ENCODE results near the gene ZSCAN16.

The ZSCAN16 gene

GRCh38 chr6:28134015-28134414 lies 9.6 kb downstream of the ZSCAN16 start:
- peak; percentile 76 for DNase-seq (ENCODE audit: low spot score)

DNA sequence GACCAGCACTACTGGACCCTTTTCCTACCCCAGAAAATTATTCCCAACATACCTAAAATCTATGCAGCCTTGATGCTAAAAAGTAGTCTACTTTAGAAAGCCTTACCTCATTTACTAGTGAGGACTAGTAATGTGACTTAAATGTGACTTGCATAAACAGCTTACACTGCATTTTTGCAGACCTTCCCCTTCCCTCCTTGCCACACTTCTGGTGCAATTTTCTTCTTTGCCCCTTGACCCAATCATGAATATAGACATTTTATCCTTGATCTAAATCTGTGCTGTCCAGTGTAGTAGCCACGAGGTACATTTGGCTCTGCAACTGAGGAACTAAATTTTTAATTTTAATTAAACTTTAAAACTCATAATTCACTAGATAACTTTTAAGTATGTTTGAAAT lies 10.3 kb downstream of the ZSCAN16 start:
- no peak for DNase-seq (ENCODE audit: low spot score)

- peak; percentile 59 for DNase-seq (ENCODE audit: low spot score)
Observed at GRCh38 chr6:28135393-28135792, 11.0 kb downstream of the ZSCAN16 start.

DNA sequence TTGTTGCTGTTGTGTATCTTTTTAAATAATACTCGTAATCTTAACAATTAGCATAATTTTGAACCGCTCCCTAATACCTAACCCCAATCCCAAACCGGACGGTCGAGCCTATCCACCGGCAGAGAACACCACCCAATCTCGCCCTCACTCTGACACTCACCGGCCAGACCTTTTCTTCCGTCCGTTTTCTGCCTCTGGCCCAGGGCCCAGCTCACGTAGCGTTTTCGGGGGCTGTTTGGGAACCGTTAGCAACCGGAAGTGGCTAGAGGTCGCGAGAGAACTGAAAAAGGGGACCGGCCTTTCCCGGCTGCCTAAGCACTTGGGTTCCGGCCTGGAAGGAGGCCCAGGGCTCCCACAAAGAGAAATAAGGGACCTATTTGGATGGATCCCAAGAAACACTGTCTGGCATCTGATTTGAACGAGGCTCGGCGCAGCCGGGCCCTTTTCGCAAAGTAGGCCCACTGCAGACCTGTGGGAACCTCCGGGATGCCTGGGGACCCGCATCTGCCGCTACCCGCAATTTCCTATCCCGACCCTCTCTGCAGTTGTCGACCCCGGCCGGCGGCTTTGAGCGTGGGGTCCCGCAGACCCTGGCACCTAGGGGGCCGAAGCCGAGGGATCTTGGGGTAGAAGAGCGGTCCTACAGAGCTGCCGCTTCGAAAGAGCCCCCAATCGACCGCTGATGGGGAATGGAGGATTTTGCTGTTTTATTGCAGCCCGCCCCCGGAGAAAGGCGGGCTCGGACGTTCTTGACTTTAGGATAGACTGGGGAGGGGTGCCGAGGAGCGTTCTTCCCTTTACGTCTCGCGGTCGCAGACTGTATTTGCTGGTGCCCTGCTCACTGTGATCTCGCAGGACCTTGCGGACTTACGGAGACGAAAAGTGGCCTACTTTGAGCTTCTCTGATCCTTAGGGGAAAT lies 12.4 kb downstream of the ZSCAN16 start:
- peak; percentile 98 for DNase-seq (ENCODE audit: low spot score)

DNA sequence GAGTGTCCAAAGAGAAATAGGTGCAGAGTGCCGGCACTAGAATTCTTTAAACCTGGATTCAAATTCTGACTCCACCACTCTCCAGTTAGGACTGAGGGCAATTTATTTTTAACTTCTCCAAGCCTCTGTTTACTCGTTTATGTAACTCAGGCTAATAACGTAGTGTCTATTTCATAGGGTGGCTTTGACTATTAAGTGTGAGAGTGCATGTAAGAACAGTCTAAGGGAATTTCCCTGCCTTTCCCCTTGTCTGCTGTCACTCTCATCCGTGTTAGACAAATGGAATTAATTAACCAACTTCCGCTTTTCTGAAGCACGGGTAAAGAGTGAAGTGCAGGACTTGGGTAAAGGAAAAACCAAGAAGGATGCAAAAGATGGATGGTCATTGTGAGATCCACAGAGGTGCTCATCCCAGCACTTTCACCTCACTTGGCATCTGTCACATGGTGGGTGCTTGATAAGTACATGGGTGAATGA lies 13.1 kb downstream of the ZSCAN16 start:
- peak; percentile 47 for DNase-seq (ENCODE audit: low spot score)

DNA sequence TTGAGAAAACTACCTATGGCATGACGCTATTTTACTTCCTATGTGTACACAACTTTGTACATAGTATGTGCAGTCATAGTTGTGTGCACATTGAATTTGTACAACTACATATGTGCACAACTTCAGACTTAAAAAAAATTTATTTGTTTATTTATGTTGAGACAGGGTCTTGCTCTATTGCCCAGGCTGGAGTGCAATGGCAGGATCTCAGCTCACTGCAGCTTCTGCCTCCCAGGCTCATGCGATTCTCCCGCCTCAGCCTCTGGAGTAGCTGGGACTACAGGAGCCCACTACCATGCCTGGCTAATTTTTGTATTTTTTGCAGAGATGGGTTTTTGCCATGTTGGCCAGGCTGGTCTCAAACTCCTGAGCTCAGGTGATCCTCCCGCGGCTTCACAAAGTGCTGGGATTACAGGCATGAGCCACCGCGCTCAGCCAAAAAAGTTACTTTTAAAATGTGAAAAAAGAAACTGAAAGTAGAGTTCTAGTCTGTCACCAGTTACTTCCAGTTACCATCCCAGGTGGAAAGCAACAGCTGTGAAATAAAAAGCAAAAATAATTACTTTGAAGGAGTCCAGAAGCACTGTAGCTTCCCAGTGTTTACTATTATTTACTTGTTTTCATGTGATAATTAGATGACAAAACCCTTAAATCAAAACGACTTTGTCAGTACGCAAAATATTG lies 15.6 kb downstream of the ZSCAN16 start:
- DNase-seq (ENCODE audit: low spot score) = no peak

GRCh38 chr6:28140616-28141015 lies 16.2 kb downstream of the ZSCAN16 start:
- DNase-seq (ENCODE audit: low spot score) = no peak

- DNase-seq (ENCODE audit: low spot score) = peak; percentile 96
Observed at GRCh38 chr6:28141500-28142329, 17.3 kb downstream of the ZSCAN16 start, which contains the start of gene ZKSCAN8. TSS of gene ZKSCAN8 (plus strand) at chr6:28141883. CDS start at chr6:28148408, 6,525 bp downstream.

GRCh38 chr6:28142446-28142845 lies 18.0 kb downstream of the ZSCAN16 start:
- peak; percentile 55 for DNase-seq (ENCODE audit: low spot score)

GRCh38 chr6:28145231-28145630 lies 20.8 kb downstream of the ZSCAN16 start:
- DNase-seq (ENCODE audit: low spot score) = no peak

DNA sequence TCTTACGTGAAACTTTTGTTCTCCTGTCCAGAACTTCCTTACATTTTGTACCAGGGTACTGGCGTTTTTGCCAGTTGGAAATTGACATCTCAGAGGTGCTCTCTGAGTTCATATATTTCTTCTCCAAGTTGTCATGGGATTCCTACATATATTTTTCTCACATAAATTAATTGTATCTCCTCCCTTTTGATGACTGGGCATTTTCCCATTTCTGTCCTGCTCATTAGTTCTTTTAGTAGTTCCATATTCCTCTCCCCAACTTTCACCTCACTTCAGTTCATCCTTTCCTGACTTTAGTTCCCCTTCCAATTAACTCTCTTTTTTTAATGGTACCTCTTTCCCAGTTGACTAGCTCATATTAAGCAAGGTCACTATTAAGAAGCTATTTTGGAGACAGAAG lies 28.1 kb downstream of the ZSCAN16 start:
- DNase-seq (ENCODE audit: low spot score) = no peak

- no peak for DNase-seq (ENCODE audit: low spot score)
Observed at GRCh38 chr6:28153546-28153945, 29.1 kb downstream of the ZSCAN16 start.

GRCh38 chr6:28154357-28154756 lies 29.9 kb downstream of the ZSCAN16 start:
- no peak for DNase-seq (ENCODE audit: low spot score)

GRCh38 chr6:28158318-28158717 lies 33.9 kb downstream of the ZSCAN16 start:
- no peak for DNase-seq (ENCODE audit: low spot score)

DNA sequence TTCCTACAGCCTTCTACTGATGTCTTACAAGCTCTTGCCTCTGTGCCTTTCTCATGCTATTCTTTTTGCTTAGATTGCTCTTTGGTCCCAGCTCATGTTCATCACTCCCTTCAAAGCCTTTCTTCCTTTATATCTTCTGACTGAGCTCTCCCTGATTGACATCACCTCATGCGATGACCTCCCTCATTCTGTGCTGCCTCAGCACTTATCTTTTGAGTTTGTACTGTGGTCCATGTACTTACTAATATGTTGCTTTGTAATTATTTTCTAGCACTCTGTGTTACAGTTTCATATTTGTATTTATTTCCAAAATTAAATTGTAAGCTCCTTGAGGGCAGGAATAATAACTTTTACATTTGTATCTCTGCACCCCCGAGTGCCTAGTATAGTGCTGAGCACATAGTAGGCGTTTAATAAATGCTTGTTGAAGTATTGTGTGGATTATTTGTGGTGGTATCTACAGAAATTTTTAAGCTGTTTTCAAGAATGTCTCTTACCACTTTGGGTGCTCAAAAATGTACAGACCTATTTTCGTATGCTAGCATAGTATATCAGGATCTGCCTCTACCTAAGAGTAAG lies 34.7 kb downstream of the ZSCAN16 start:
- DNase-seq (ENCODE audit: low spot score) = no peak

- no peak for DNase-seq (ENCODE audit: low spot score)
Observed at GRCh38 chr6:28160233-28160632, 35.8 kb downstream of the ZSCAN16 start.

GRCh38 chr6:28161410-28162079 lies 37.1 kb downstream of the ZSCAN16 start:
- peak; percentile 91 for DNase-seq (ENCODE audit: low spot score)

DNA sequence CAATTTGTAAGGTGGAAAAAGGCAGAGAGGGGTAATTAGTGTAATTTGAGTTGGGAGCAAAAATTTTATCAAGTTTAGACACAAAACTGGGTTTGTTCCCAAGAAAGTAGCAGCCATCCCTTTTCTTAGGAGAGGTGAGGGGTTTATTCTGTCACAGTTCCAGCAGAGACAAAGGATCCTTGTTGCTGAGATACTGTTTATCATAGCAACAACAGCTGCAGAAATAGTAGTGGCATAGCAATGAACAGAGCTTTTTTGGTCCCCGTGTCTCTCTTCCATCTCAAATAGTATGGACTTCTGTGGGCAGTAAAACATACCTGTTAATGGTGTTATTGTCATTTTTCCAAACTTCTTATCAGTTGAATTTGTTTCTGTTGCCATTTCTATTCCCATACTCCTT lies 41.2 kb downstream of the ZSCAN16 start:
- DNase-seq (ENCODE audit: low spot score) = no peak

- peak; percentile 93 for DNase-seq (ENCODE audit: low spot score)
Observed at GRCh38 chr6:28167068-28167467, 42.7 kb downstream of the ZSCAN16 start.

DNA sequence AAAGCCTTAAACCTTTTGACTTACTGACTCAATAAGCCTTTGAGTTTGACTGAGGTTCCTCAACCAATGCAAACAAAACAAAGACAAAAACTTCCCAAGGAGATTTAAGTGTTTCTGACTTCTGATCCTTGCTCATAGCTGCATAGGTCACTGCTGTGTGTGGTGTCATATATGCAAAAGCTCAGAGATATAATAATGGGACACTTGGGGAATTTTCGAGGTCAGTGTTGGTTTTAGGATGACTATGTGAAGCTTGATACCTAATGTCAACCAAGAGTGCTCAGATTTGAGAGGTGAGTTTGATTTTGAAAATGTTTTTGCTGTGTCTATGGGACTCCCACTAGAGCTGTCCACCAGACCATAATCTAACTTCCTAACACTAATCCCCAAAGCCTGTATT lies 43.5 kb downstream of the ZSCAN16 start:
- no peak for DNase-seq (ENCODE audit: low spot score)

DNA sequence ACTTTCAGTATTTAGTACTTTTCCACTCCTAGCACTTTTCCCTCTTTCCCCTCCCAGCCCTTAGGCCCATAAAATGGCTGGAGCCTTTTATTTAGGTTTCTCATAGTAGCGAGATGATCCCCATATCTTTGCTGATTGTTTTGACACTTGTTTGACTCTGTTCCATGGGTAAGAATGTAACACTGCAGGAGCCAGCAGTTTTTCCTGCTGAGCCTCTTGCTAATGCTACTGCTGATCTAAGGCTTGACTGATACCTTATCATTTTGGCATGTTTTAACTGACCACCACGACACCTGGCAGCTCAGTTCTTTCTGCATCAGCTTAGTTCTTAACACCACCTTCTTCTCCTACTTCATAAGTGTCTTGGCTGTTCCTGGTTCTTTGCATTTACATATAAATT lies 46.9 kb downstream of the ZSCAN16 start:
- no peak for DNase-seq (ENCODE audit: low spot score)
